ENCODE measurements around the gene GPSM1. TPM values are rescaled to one million over a fixed set of nuclear protein-coding genes. Genes with fewer than 3 reads are reported as not detected.

Gene GPSM1
- total RNA-seq, 1 donor from 2014 or later, result 82.2 TPM

DNA sequence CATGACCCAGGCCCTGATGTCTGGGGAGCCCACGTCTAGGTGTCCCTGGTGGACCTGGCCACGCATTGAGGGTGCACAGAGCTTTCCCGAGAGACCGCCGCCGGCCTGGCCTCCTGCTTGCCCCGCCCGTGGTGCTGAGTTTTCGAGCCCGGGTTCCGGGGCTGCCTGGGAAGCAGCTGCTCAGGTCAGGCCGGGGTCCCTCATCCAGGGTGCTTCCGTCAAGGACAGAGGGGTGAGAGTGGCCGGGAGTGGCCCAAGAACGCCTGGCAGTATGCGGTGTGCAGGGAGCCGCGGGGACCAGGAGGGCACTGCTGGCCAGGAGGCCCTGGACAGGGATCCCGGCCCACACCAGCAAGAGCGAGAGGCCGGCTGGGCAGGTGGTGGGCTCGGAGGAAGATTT is 43.0 kb upstream of the GPSM1 start:
- no peak for DNase-seq (ENCODE audit: low spot score, unreplicated experiment)
- H3K27ac Mint-ChIP-seq, result no peak overlapping the region
- H3K4me1 Mint-ChIP-seq (ENCODE audit: low read depth), result peaks cover 2% of the 10 kb centered on the region
- no peaks in the 10 kb centered on the region for H3K9me3 Mint-ChIP-seq (ENCODE audit: low read depth)
- TF ChIP-seq, protein P1, sequence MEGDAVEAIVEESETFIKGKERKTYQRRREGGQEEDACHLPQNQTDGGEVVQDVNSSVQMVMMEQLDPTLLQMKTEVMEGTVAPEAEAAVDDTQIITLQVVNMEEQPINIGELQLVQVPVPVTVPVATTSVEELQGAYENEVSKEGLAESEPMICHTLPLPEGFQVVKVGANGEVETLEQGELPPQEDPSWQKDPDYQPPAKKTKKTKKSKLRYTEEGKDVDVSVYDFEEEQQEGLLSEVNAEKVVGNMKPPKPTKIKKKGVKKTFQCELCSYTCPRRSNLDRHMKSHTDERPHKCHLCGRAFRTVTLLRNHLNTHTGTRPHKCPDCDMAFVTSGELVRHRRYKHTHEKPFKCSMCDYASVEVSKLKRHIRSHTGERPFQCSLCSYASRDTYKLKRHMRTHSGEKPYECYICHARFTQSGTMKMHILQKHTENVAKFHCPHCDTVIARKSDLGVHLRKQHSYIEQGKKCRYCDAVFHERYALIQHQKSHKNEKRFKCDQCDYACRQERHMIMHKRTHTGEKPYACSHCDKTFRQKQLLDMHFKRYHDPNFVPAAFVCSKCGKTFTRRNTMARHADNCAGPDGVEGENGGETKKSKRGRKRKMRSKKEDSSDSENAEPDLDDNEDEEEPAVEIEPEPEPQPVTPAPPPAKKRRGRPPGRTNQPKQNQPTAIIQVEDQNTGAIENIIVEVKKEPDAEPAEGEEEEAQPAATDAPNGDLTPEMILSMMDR (IDR thresholded peaks at IDR 0.05; ENCODE audit: unreplicated experiment), result no peak
- no peaks in the 10 kb centered on the region for H3K36me3 Mint-ChIP-seq (ENCODE audit: insufficient read depth)
- peaks cover 9% of the 10 kb centered on the region for H3K27me3 Mint-ChIP-seq
- no peak overlapping the region for H3K4me3 Mint-ChIP-seq (ENCODE audit: low read depth)

DNA sequence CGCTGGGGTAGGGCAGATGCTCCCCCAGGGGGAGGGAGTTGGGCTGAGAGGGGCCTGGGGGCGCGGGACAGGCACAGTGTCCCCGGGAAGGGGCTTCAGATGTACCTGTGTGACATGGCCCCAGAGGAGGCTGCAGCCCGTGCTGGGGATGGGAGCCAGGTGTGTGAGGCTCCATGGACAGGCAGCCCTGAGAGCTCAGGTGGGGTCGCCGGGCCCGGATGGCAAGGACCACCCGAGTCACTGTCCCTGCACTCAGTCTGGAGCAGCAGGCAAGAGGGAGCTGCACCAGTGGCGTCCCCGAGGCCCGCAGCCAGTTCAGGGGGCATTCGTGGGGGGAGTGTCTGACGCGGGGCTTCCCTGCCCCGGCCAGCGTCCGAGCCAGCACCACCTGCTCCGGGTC is 42.4 kb upstream of the GPSM1 start:
- no peak for DNase-seq (ENCODE audit: low spot score, unreplicated experiment)
- Mint-ChIP-seq H3K4me1 (ENCODE audit: low read depth) (peaks cover 2% of the 10 kb centered on the region), H3K9me3 (ENCODE audit: low read depth) (no peaks in the 10 kb centered on the region), H3K27me3 (peaks cover 9% of the 10 kb centered on the region), H3K36me3 (ENCODE audit: insufficient read depth) (no peaks in the 10 kb centered on the region), H3K4me3 (ENCODE audit: low read depth) (no peak overlapping the region), H3K27ac (no peak overlapping the region)
- TF ChIP-seq, protein P1 (IDR thresholded peaks at IDR 0.05; ENCODE audit: unreplicated experiment), result no peak

DNA sequence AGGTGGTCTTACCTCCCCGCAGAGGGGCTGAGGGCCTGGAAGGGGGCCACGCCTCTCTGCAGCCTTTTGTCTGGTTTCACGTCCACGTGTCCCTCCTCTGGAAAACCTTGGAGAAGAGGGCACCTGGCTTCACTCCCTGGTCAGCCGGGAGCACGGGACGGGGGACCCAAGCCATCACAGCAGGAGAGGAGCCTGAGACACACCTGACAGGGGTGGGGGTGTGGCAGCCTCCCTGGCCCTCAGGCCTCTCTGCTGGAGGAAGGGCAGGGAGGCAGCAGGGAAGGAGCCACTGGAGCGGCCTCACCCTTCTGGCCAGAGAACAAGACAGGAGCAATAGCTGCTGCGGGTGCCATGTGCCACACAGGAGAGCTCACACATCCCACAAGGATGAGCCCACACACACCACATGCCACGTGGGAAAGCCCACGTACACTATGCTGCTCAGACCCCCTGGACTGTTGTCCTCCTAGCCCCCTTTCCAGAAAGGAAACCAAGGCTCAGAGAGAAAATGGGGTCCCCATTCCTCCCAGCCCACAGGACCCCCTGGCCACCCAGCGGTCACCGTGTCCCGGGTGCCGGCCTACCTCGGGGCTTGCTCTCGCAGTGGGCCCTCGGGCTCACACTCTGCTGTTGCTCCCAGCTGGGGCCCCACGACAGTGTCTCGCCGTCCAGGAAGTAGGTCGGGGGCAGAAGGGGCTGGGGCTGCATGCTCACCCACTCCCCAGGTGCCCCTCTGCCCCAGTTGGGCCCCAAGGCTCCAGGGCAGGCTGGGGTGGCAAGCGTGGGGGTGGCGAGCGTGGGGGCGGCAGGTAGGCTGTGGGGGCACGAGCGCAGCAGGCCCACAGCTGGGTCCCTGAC is 41.6 kb upstream of the GPSM1 start:
- H3K9me3 Mint-ChIP-seq (ENCODE audit: low read depth), result no peaks in the 10 kb centered on the region
- TF ChIP-seq, protein P1 (IDR thresholded peaks at IDR 0.05; ENCODE audit: unreplicated experiment), result no peak
- H3K27ac Mint-ChIP-seq, result no peak overlapping the region
- DNase-seq (ENCODE audit: low spot score, unreplicated experiment), result no peak
- H3K4me1 Mint-ChIP-seq (ENCODE audit: low read depth), result peaks cover 2% of the 10 kb centered on the region
- no peaks in the 10 kb centered on the region for H3K36me3 Mint-ChIP-seq (ENCODE audit: insufficient read depth)
- H3K4me3 Mint-ChIP-seq (ENCODE audit: low read depth), result no peak overlapping the region
- peaks cover 9% of the 10 kb centered on the region for H3K27me3 Mint-ChIP-seq

DNA sequence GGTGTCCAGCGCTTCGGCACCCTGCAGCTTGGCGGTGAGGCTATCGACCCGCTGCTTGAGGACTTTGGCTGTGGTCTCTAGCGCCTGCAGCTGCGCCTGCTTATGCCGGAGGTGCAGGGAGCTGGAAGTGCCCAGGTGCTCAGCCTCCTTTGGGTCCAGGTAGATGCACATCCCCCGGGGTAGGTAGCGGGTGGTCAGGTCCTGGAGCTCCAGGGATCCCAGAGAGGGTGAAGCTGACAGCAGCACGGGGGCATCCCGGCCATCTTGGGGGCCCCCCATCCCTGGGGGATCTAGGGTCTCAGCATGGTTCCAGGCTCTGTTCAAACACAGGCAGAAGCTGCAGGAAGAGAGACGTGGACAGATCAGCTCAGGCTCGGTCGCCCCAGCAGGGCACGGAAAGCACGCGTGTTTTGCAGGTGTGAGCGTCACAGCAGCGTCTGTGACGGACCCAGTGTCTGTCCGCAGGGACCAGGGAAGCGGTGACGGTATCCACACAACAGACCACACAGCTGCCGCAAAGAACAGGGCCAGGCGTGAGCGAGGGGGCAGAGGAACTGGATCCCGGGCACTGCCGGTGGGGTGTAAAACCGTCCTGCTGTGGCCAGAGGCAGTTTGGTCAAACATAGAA is 40.9 kb upstream of the GPSM1 start:
- no peak overlapping the region for H3K27ac Mint-ChIP-seq
- no peaks in the 10 kb centered on the region for H3K9me3 Mint-ChIP-seq (ENCODE audit: low read depth)
- H3K36me3 Mint-ChIP-seq (ENCODE audit: insufficient read depth), result no peaks in the 10 kb centered on the region
- H3K27me3 Mint-ChIP-seq, result peaks cover 9% of the 10 kb centered on the region
- no peak overlapping the region for H3K4me3 Mint-ChIP-seq (ENCODE audit: low read depth)
- TF ChIP-seq, protein P1 (IDR thresholded peaks at IDR 0.05; ENCODE audit: unreplicated experiment), result no peak
- H3K4me1 Mint-ChIP-seq (ENCODE audit: low read depth), result peaks cover 2% of the 10 kb centered on the region
- DNase-seq (ENCODE audit: low spot score, unreplicated experiment), result no peak

DNA sequence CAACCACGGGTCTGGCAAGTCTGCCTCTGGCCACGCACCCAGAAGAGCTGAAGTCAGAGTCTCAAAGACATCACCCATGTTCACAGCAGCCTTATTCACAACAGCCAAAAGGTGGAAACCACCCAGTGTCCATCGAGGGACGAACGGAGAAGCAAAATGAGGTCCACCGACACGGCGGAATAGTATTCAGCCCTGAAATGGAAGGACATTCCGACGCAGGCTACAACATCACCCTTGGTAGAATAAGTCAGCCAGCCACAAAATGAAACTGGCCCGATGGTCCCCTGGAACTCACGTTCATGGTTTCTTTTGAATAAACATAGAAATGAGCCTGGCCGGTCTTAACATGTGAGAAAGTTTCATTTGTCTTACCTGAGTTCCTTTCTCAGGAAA is 40.4 kb upstream of the GPSM1 start:
- no peak for DNase-seq (ENCODE audit: low spot score, unreplicated experiment)
- Mint-ChIP-seq H3K9me3 (ENCODE audit: low read depth) (no peaks in the 10 kb centered on the region), H3K27ac (no peak overlapping the region), H3K27me3 (peaks cover 9% of the 10 kb centered on the region), H3K4me3 (ENCODE audit: low read depth) (no peak overlapping the region), H3K36me3 (ENCODE audit: insufficient read depth) (no peaks in the 10 kb centered on the region), H3K4me1 (ENCODE audit: low read depth) (peaks cover 2% of the 10 kb centered on the region)
- TF ChIP-seq, protein P1 (IDR thresholded peaks at IDR 0.05; ENCODE audit: unreplicated experiment), result no peak

Data from progenitor cell of endocrine pancreas (in vitro differentiated cells).